ENCODE results near the gene FIBP. TPM values are rescaled to one million over a fixed set of nuclear protein-coding genes. Genes with fewer than 3 reads are reported as not detected.

FIBP gene
- total RNA-seq, 2 experiments from 2014 or later, result 19.1 to 19.9 TPM

- CTCF ChIA-PET, result interaction anchor here (1.9 to 3.2 kb wide), 3 partner anchors 30 to 58 kb away, joined by 6 to 21 read pairs (median 10); partner anchors contain the start of genes CCDC85B, FIBP and MUS81
- no peaks in the 10 kb centered on the region for H3K27me3 Mint-ChIP-seq
- ATAC-seq (ENCODE audit: poor library complexity) (no peak), DNase-seq (peak in 2 of 14 experiments; percentile 22 to 51)
- TF ChIP-seq CTCF (IDR thresholded peaks at IDR 0.05), result no peak
- POLR2A ChIA-PET, result interaction anchor here (0.6 to 6.6 kb wide), 16 partner anchors 9 to 801 kb away, joined by 3 to 104 read pairs (median 6); partner anchors contain the start of genes BANF1, CCDC85B, CFL1 and FIBP
- intact Hi-C loops (cut with DNase I, micrococcal nuclease), result loop anchor here (1.0 to 5.0 kb wide), 10 partner anchors 10 to 134 kb away; partner anchors contain the start of genes FIBP (in 2 of the 2), FOSL1 (in 2 of the 2), SART1 (in 2 of the 2) and BANF1 (in 1 of the 2)
- Histone ChIP-seq H3K9me3 (ENCODE audit: control insufficient read depth in 1 of 2, insufficient read depth in 1 of 2, low read length in 2 of 2) (no peaks in the 10 kb centered on the region), H3K4me1 (ENCODE audit: insufficient read depth, low read length) (peaks cover 54% of the 10 kb centered on the region), H3K36me3 (ENCODE audit: insufficient read depth, low read length) (peaks cover 42% of the 10 kb centered on the region), H3K27me3 (ENCODE audit: control insufficient read depth in 1 of 2, insufficient read depth in 2 of 2, low read length in 2 of 2) (no peaks in the 10 kb centered on the region), H3K4me3 (ENCODE audit: low read length) (peak within 1 kb of the TSS; percentile 100), H3K27ac (ENCODE audit: low read depth in 1 of 2, low read length in 2 of 2) (peak within 1 kb of the TSS; percentile 83 to 86)
- peak within 1 kb of the TSS; percentile 94 for H3K4me3 Mint-ChIP-seq
- H3K27ac Mint-ChIP-seq, result peak within 1 kb of the TSS; percentile 92
- no peaks in the 10 kb centered on the region for H3K9me3 Mint-ChIP-seq
- H3K36me3 Mint-ChIP-seq (ENCODE audit: low read depth), result peaks cover 46% of the 10 kb centered on the region
- H3K4me1 Mint-ChIP-seq (ENCODE audit: low read depth), result peaks cover 46% of the 10 kb centered on the region
These were observed 30.2 kb upstream of the FIBP start, which contains the start of gene C11orf68 for GRCh38 chr11:65918211-65919140. Gene C11orf68, minus strand, starts transcription at chr11:65919062. Its CDS starts 31 bp downstream, at chr11:65919031.

GRCh38 chr11:65917434-65918210 lies 29.4 kb upstream of the FIBP start:
- Mint-ChIP-seq H3K4me3 (peak overlapping the region; percentile 94), H3K36me3 (ENCODE audit: low read depth) (peaks cover 38% of the 10 kb centered on the region), H3K27ac (peak overlapping the region; percentile 92), H3K27me3 (no peaks in the 10 kb centered on the region), H3K4me1 (ENCODE audit: low read depth) (peaks cover 37% of the 10 kb centered on the region), H3K9me3 (no peaks in the 10 kb centered on the region)
- no peaks in the 10 kb centered on the region for H3K9me3 ChIP-seq (ENCODE audit: control insufficient read depth in 1 of 2, insufficient read depth in 1 of 2, low read length in 2 of 2)
- no peak for TF ChIP-seq CTCF (IDR thresholded peaks at IDR 0.05)
- peak overlapping the region; percentile 100 for H3K4me3 ChIP-seq (ENCODE audit: low read length)
- DNase-seq (peak in 1 of 14 experiments; percentile 46), ATAC-seq (ENCODE audit: poor library complexity) (no peak)
- H3K27me3 ChIP-seq (ENCODE audit: control insufficient read depth in 1 of 2, insufficient read depth in 2 of 2, low read length in 2 of 2), result no peaks in the 10 kb centered on the region
- peaks cover 54% of the 10 kb centered on the region for H3K4me1 ChIP-seq (ENCODE audit: insufficient read depth, low read length)
- ChIA-PET POLR2A (interaction anchor here (0.6 to 6.6 kb wide), 14 partner anchors 8 to 800 kb away, joined by 3 to 104 read pairs (median 8); partner anchors contain the start of genes BANF1, CCDC85B, FIBP and FOSL1), CTCF (interaction anchor here (1.9 to 3.2 kb wide), 3 partner anchors 29 to 58 kb away, joined by 6 to 21 read pairs (median 10); partner anchors contain the start of genes CCDC85B, FIBP and MUS81)
- peaks cover 33% of the 10 kb centered on the region for H3K36me3 ChIP-seq (ENCODE audit: insufficient read depth, low read length)
- peak overlapping the region in 1 of 2 donors; percentile 83 for H3K27ac ChIP-seq (ENCODE audit: low read depth in 1 of 2, low read length in 2 of 2)
- intact Hi-C loops (cut with DNase I, micrococcal nuclease), result loop anchor here (2.0 to 5.0 kb wide), 3 partner anchors 43 to 135 kb away; partner anchors contain the start of genes CFL1 (in 1 of the 2), SART1 (in 1 of the 2) and SF3B2 (in 1 of the 2)
